Dermis blood vessel endothelial cell (primary cell): ENCODE data around the gene ADIPOR2. TPM values are rescaled to one million over a fixed set of nuclear protein-coding genes. Genes with fewer than 3 reads are reported as not detected.

Experiments used
- DNase-seq: peaks from one replicate; pipeline ENCODE4 v3.0.0; 2010
- total RNA-seq: library from RNA; depleted of rRNA; stranded (reverse); fragments of >200 nt; gene quantifications from 2 replicates; pipeline ENCODE4 v1.2.3, GENCODE V29; 2014

ADIPOR2 gene
- 59.9 and 68.6 TPM in 2 replicates for total RNA-seq

DNA sequence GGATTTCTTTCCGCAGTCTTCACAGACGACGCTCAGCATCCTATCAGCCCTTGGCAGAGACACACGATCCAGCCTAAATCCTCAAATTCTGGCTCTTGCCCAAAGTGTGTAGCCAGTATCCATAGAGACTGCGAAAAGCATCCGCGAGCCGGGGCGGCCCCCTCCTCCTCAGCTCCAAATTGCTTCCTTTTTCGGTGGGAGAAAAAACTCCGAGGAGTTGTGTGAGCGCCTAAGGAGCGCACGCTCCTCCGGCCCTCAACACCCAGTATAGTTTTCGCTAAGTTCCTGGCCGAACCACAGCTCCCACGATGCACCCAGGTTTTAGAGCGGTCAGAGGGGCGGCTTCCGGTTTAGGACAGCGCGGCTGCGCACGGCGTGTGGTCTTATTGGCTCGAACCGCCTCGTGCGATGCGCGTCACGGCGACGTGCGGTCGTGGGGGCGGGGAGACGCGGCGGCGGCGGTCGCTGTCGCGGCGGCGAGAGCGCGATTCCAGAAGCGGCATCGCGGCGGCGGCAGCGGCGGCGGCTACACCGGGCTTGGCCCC, at the start of gene ADIPOR2:
ADIPOR2 (plus strand) TSS at position 493 of the 545 bp plus-strand sequence. CDS start 63,274 bp downstream, outside the sequence.
- peak; percentile 97 for DNase-seq

DNA sequence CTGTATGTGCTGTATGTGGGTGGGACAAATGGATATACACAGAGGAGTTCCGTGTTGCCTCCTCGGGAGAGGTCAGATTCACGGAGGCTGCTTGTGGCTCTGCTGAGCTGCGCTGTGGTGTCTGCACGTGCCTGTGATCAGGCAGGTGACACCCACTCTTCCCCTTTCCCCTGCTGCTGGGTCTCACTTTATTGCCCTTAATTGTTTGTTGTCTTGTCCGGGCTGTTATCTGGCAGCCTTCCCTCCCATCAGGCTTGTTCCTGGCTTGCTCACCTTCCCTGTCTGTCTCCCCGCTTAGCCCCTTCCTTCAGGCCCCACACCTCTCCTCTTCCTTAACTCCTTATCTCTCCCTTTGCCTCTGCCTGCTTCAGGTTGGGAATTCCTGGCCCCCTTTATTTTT, 48.4 kb upstream of the ADIPOR2 start:
- DNase-seq: no peak

- DNase-seq: no peak
Measured at GRCh38 chr12:1643043-1643442, 47.8 kb upstream of the ADIPOR2 start.

- no peak for DNase-seq
Measured at GRCh38 chr12:1643905-1644533, 46.9 kb upstream of the ADIPOR2 start.

DNA sequence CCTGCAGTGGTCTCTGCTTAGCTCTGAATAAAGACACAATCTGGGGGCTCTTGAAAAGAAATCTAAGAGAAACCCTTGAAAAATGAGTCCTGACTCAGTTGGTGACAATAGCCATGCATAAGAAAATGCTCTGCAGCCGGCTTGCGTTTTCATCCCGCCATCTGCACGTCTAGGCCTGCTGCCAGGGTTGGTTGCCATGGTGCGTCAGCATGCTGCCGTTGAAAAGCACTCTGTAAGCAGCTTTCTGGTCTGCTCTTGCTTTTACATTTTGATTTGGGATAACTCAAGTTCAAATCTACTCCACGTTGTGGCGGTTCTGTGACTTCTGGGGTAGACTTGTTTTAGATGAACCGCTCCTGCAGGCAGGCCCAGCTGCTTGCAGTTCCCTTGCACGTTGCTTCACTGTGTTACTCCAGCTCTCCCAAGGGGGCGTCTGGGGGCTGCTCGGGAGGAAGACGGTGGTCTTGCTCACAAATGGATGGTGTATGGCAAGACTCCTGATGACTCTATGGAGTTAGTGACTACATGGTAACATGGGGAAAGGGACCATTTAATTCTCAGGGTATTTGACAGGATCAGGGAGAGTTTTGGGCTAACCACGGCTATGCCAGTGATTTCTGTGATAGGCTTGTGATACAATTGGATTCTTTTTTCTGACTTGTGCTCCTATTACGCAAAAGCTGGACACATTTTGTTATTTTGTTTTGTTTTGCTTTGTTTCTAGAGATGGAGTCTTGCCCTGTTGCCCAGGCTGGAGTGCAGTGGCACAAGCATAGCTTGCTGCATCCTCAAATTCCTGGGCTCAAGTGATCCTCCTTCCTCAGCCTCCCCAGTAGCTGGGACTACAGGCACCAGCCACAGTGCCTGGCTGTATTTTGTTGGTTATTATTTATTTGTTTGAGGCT, 46.1 kb upstream of the ADIPOR2 start:
- DNase-seq: peak; percentile 81

DNA sequence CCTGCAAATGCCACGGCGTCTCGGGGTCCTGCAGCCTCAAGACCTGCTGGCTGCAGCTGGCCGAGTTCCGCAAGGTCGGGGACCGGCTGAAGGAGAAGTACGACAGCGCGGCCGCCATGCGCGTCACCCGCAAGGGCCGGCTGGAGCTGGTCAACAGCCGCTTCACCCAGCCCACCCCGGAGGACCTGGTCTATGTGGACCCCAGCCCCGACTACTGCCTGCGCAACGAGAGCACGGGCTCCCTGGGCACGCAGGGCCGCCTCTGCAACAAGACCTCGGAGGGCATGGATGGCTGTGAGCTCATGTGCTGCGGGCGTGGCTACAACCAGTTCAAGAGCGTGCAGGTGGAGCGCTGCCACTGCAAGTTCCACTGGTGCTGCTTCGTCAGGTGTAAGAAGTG, 45.1 kb upstream of the ADIPOR2 start:
- DNase-seq: no peak

DNA sequence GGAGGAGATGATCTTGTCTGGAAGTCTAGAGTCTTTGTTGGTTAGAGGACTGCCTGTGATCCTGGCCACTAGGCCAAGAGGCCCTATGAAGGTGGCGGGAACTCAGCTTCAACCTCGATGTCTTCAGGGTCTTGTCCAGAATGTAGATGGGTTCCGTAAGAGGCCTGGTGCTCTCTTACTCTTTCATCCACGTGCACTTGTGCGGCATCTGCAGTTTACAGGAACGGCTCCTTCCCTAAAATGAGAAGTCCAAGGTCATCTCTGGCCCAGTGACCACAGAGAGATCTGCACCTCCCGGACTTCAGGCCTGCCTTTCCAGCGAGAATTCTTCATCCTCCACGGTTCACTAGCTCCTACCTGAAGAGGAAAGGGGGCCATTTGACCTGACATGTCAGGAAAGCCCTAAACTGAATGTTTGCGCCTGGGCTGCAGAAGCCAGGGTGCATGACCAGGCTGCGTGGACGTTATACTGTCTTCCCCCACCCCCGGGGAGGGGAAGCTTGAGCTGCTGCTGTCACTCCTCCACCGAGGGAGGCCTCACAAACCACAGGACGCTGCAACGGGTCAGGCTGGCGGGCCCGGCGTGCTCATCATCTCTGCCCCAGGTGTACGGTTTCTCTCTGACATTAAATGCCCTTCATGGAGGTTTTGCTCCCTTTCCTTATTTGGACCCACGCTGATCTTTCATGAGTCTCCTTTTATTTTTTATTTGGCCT, 44.1 kb upstream of the ADIPOR2 start:
- DNase-seq: no peak

DNA sequence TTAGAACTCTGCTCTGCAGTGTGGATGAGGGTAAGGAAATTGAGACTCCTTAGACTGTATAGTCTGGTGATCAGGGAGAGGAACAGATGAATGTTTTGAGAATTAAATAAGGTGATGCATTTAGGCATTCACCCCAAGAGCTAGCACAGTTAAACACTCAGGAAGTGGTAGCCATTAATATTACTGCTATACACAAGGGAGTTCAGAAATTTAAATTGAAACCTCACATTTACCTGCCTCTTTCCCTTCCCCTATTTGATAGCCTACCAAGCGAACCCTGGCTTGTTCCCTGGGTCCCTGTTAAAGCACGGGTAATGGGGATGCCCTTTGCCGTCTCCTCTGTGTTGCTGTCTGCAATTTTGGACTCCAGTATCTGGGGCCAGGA, 43.6 kb upstream of the ADIPOR2 start:
- no peak for DNase-seq

- DNase-seq: no peak
Measured at GRCh38 chr12:1650260-1650977, 40.5 kb upstream of the ADIPOR2 start.

DNA sequence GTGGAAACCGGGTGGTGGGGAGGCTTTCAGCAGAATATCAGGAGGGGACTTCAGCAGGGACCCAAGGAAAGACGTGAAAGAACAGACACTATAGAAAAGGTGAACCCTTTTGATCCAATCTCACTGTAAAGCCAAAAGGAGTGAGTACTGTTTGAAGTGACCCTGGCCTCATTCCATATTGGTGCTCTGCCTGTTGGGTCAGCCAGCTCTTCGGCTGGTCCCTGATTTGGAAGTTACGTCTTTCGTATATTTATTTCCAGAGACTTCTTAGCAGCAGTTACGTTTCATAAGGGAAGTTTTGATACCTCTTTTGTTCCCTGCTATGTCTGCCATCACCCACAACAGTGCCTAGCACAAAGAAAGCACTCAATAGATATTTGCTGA, 39.9 kb upstream of the ADIPOR2 start:
- no peak for DNase-seq

DNA sequence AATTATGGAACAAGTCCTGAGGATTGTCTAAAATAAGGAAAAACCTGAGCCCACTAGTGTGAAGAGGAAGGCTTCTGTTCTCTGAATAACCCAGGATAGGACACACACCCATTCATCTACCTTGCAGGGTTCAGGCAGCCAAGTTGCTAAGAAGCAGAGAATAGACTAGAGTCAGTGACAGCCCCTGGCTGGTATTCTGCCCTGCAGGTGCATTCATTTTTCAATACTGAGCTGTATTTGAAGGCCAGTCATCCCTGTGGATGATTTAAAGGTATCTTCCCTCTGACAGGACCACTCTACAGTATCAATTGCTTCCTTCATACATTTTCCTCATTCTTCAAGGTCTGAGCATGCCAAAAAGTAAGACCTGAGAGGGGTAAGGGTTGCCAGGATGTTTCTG, 38.9 kb upstream of the ADIPOR2 start:
- no peak for DNase-seq

DNA sequence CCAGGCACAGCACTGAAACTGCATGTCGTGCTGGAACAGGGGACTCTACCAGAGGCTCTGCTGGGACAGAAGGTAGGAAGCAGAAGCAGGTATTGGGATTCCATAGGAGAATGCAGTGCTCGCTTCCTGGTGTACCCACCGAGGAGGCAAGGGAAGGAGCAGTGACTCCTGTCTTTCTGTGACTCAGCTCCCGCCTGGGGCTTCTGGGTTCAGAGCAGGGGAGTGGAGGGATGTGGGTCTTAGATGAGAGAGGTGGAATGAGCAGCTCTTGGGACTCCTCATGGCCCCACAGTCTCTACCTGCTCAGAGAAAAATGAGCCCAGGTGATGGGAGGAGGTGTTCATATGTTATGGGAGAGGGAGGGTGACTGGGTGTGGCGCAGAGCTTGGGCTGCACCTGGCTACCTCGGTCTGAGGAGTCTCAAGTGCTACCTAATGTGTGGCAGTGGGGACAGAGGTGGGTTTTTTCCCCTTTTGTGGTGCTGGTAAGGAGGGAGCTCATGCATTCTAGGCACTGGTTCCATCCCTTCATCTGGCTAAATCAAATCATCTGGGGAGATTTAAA, 35.6 kb upstream of the ADIPOR2 start:
- DNase-seq: no peak

GRCh38 chr12:1656902-1657301, 34.0 kb upstream of the ADIPOR2 start:
- no peak for DNase-seq

GRCh38 chr12:1657688-1658087, 33.2 kb upstream of the ADIPOR2 start:
- no peak for DNase-seq

- DNase-seq: peak; percentile 77
Measured at GRCh38 chr12:1660304-1661187, 30.3 kb upstream of the ADIPOR2 start.

DNA sequence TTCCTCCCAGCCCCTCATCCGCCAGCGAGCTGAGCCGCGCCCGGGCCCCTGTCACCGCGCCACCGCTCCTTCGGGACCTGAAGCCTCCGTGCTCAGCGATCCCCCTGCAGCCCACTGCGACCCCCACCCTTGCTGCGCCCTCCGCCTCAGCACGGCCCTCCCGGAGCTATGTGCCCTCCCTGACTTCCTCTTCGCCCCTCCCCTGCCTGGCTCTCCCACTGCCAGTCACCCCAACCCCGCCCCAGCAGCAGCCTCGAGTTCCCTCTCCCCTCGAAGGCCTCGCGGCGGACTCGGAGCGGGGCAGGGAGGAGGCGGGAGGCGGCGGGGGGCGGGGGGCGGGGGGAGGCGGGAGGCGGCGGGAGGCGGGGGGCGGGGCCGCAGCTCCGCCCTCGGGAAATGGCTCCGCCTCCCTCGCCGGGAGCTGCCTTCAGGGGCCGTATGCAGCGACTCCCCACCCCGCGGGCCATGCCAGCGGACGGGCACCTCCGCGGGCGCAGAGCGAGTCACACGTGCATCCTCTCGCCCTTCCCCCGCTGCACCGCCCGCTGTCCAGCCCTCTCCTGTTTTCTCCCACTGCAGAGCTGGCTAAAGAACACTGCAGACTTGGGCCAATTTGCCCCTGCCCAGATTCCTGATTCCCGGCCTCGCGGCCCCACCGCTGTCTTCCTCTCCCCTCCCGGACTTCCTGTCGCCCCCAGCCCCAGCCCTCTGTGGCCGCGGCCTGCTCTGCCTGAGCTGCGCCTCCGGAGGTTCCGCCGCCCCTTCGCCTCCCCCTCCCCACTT, 29.1 kb upstream of the ADIPOR2 start:
- DNase-seq: peak; percentile 97

- DNase-seq: peak; percentile 18
Measured at GRCh38 chr12:1662761-1663439, 28.0 kb upstream of the ADIPOR2 start.

- no peak for DNase-seq
Measured at GRCh38 chr12:1663440-1664132, 27.3 kb upstream of the ADIPOR2 start.

- no peak for DNase-seq
Measured at GRCh38 chr12:1665366-1665765, 25.5 kb upstream of the ADIPOR2 start.
